GM19468 (cell line): ENCODE data around the gene MYT1.

ENCODE experiments used
- ATAC-seq: cut with Tn5 transposase; IDR thresholded peaks from one replicate; pipeline ENCODE4 v1.9.1; 2021; ENCODE audit warnings: mild to moderate bottlenecking, moderate library complexity, moderate number of reproducible peaks; ENCODE audit not compliant: unreplicated experiment; ENCODE audit errors: extremely low read depth

The MYT1 gene

GRCh38 chr20:64139199-64140060 is 24.8 kb upstream of the MYT1 start:
- no peak for ATAC-seq

- ATAC-seq = no peak
These were observed 24.0 kb upstream of the MYT1 start for GRCh38 chr20:64140061-64140931.

- ATAC-seq = no peak
These were observed 23.3 kb upstream of the MYT1 start for GRCh38 chr20:64140956-64141355.

DNA sequence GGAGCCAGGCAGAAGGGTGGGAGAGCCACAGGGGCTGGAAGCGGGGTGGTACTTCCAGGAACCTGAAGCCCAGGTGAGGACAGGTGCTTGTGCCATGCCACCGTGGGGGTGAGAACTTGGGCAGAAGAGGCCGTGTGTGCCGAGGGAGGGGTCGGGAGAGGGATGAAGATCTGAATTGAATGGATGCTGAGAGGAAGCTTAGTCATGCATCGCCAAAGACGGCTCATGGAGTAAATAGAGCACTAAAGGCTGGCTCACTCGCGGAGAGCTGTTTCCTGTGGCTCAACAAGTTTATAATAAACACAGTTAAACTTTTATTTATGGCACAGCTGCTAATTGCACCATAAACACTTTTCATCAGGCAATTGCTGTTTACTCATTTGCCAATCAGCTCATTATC is 21.7 kb upstream of the MYT1 start:
- ATAC-seq = no peak

GRCh38 chr20:64143018-64143801 is 21.0 kb upstream of the MYT1 start:
- no peak for ATAC-seq

DNA sequence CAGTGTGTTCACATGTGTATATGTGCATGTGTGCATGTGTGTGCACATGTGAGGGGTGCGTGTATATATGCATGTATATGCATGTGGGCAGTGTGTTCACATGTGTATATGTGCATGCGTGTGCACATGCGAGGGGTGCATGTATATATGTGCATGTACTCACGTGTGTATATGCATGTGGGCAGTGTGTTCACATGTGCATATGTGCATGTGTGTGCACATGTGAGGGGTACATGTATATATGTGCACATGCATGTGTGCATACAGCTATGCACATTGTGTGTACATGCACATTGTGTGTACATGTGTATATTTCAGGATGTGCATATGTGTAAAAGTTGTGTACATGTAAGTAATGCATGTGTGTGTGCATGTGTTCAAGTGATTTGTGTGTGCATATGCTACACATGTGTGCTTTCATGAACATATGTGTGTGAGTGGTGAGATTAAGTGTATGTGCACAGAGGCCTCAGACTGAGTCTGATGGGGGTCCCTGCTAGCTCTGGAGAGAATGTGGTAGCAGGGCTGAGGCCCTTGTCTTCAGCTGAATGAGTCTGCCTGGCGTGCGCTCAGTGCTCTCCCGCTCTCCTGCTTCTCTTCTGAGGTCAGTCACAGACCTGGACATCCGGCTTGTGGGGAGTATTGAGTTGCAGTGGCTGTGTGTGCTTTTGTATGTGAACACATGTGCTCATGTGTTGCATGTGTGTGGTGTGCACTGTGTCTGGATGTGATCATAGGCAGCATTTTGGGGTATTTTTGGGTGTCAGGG is 19.9 kb upstream of the MYT1 start:
- ATAC-seq = no peak

- no peak for ATAC-seq
These were observed 18.6 kb upstream of the MYT1 start for GRCh38 chr20:64145458-64146300.

GRCh38 chr20:64146301-64146935 is 17.8 kb upstream of the MYT1 start:
- ATAC-seq = no peak

DNA sequence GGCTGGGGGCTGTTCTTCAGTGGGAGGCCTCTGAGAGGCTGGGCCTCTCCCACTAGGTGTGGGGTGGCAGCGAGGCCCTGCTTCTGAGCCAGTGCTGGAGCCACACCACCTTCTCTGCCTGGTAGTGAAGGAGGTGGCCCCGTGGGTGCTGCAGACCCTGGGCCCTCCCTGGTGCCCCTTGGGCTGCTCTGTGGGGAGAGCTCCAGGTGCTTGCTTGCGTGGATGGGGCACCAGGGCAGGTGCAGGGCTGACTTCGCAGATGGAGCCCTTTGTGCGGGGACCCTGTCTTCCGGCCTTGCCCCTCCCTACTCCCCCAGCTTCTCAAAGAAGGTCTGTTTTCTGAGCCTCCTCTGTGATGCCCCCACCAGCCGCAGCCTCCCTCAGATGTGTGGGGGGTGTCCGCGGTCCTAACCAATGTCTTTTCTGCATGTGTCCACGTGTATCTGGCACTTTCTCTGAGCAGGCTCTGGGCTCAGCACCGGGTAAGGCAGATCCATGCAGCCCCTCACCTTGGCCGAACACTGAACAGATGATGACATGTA is 17.2 kb upstream of the MYT1 start:
- ATAC-seq = no peak

GRCh38 chr20:64148581-64148980 is 15.7 kb upstream of the MYT1 start:
- ATAC-seq = no peak

- ATAC-seq = no peak
These were observed 15.1 kb upstream of the MYT1 start for GRCh38 chr20:64149141-64149540.

- ATAC-seq = no peak
These were observed 14.3 kb upstream of the MYT1 start for GRCh38 chr20:64149809-64150560.

DNA sequence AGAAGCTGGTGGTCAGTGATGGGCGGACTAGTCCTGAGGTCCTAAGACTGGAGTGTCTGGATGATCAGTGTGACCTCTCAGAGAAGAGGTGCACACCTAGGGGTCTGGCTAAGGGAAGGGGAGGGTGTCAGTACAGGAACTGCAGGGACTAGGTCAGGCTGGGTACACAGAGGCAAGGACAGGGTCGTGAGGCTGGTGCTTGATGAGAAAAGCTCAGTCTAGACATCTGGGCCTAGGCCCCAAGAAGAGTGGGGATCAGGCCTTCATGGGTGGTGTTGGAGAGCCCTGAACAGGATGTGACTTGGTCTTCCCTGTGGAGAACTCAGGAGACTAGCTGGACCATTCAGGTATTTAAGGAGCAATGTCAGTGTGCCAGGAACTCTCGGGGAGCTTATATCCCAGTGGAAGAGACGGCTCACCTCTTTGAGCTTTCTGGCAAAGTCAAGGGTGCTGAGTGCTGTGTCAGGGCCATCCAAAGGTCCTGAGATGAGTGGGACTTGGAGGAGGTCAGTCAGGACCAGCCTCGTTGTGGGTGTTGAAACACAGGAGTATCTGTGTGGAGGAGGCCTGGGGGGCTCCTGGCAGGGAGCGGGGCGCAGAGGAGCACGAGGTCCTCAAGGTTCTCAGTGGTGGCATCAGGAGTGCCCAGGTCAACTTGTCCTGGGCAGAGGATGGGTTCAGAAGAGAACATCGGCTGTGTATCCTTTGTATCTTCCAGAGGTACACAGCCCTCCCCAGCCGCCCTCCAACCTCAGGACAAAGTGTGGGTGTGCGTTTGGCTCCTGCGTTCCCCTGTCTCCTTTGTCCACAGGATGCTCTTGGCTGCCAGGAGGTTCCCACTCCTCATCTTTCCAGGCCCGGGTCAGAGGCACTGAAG is 13.3 kb upstream of the MYT1 start:
- ATAC-seq = no peak

DNA sequence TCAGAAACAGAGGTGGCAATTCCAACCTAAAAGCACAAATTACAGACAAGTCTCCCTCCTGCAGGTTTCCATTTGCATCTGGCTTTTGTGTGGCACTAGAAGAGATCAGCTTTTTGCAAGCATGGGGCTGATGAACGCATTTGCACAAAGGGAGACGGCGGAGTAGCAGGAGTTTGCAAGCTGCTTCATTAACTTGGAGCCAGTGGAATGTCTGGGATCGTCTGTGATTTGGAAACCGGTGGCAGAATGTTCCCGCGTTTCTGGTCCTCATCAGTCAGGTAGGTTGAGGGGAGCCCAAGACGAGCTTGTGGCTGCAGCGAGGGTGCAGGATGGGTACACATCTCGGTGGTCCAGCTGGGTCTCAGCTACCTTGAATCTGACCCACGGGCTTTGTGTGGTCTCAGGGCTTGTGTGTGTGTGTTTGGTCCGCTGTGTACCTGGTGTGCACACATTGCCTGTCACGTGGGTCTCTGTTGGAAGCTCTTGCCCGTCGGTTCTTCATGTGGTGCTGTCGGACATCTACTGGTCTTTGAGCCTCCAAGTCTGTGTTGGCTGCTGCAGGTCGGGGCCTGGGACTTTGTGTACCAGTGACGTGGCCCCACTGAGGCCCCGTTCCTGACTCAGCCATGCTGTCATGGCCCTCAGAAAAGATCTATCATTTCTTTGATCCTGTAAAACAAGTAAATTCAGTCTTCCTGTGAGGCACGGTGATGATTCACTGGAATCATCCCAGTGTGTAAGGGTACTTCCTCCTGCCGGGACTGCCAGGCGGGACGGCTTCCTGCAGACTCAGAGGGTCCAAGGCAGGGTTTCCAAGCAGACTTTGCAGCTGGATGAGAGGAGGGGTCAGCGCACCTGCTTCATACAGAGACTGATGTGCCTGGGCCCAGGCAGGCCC is 12.4 kb upstream of the MYT1 start:
- no peak for ATAC-seq

DNA sequence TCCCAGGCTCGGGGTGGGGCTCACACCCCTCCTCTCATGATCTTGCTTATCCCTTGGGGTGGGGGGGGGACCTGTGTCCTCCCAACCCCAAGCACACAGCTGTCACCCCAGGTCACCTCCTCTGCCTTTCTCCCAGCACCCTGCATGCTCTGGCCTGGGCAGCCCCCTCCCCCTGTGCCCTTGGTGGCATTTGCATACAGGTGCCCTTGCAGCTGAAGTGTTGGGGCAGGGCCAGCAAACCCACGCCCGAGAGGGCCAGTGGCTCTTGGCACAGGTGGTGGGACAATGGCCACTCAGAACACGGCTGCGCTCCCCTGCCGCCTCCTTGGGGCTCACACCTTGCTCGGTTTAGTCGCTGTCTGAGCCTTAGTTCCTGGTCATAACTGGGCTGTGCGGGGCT is 11.3 kb upstream of the MYT1 start:
- ATAC-seq = no peak

- ATAC-seq = no peak
These were observed 10.8 kb upstream of the MYT1 start for GRCh38 chr20:64153410-64153809.
